Upper lobe of left lung (tissue), 4 donors: ENCODE results near the gene EFNA5.

Experiments used
- CTCF ChIP-seq, 6 experiments: fragments of 450-650 bp in 4 of 6; fragments of 200-600 bp in 2 of 6; sonication (generic) in 2 of 6; IDR thresholded peaks; one replicate each; pipeline ENCODE4 v1.5.1; 2016 to 2019; ENCODE audit warnings: antibody characterized with exemption in 6 of 6
- EP300 ChIP-seq, 4 donors: sonication (generic); formaldehyde crosslinking; IDR thresholded peaks; one replicate each; pipeline ENCODE4 v1.5.1; 2017; ENCODE audit warnings: antibody characterized with exemption in 4 of 4, control low read depth in 2 of 4
- POLR2A ChIP-seq, 4 donors: fragments of 450-650 bp; IDR thresholded peaks; one replicate each; pipeline ENCODE4 v1.5.1; 2016 to 2017; ENCODE audit warnings: antibody characterized with exemption in 4 of 4, mild to moderate bottlenecking in 2 of 4
- POLR2AphosphoS5 ChIP-seq, 2 donors: sonication (generic); formaldehyde crosslinking; IDR thresholded peaks; one replicate each; pipeline ENCODE4 v1.5.1; 2017; ENCODE audit warnings: antibody characterized with exemption in 2 of 2

- TF ChIP-seq CTCF (IDR thresholded peaks at IDR 0.05): no peak
- no peak for TF ChIP-seq POLR2A (IDR thresholded peaks at IDR 0.05)
- no peak for TF ChIP-seq EP300 (IDR thresholded peaks at IDR 0.05)
- no peak for TF ChIP-seq POLR2AphosphoS5 (IDR thresholded peaks at IDR 0.05)
These were observed 130.9 kb downstream of the EFNA5 start for GRCh38 chr5:107539726-107540330.
